ENCODE results near the gene ACOD1.
A peak's percentile ranks its signal among the peaks of the same experiment; 100 is the strongest.
"Not testable (repeated sequence)": the region's sequence is repeated elsewhere in the genome, so short reads cannot be mapped to it uniquely, and the experiment has no call there.

Gene ACOD1

DNA sequence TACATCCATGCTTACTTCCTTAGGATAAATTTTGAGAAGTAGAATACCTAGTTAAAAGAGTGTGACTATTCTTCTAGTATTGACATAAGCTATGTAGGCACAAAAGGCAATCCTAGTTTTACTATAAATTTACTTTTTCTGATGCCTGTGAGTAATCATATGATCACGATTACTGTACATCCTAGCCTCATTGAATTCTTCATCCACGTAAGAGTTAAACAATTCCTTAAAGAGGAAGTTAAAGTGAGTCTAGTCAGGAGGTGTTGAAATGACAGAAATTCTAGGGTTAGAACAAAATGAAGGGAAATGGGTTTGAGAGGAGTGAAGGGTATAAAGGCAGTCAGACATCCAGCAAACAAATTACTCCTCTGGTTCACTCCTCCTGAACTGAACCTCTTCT is at the start of gene ACOD1:
TSS of gene ACOD1 (plus strand) at position 363 of the 400 bp plus-strand sequence. CDS start 48 bp downstream, outside the sequence.
- DNase-seq (ENCODE audit: low read depth) = no peak

DNA sequence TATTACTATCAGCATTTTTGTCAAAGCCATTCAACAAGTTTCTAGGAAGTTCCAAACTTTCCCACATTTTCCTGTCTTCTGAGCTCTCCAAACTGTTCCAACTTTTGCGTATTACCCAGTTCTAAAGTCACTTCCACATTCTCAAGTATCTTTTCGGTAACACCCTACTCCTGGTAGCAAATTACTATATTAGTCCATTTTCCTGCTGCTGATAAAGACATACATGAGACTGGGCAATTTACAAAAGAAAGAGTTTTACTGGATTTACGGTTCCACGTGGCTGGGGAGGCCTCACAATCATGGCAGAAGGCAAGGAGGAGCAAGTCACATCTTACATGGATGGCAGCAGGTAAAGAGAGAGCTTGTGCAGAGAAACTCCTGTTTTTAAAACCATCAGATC is 49.2 kb upstream of the ACOD1 start:
- not testable (repeated sequence) for DNase-seq (ENCODE audit: low read depth)

DNA sequence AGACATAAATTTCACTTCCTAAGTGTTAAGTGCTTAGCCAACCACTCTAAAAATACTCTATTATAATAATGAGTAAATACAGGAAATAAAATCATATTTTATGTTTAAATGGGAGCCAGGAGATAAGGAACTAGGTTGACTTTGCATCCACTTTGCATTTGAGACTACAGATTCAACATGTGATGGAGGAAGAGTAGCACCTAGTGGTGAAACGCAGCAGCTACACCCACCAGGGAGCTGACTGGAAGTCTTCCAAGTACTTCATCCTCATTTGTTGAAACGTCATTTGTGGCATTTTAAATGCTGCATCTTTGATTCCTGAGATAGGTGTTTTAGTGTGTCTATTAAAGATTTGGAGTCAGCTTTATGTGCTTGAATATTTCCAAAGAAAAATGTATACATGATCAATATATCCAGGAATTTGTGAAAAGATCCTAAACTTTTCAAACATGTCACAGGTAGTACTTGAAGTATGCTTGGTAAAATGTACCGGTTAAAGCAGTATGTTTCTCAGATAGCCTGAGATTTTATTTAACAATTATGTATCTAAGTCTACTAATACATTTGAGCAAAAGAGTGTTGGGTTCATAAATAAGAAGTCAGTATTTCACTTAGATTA is 44.7 kb upstream of the ACOD1 start:
- DNase-seq (ENCODE audit: low read depth) = peak; percentile 42

DNA sequence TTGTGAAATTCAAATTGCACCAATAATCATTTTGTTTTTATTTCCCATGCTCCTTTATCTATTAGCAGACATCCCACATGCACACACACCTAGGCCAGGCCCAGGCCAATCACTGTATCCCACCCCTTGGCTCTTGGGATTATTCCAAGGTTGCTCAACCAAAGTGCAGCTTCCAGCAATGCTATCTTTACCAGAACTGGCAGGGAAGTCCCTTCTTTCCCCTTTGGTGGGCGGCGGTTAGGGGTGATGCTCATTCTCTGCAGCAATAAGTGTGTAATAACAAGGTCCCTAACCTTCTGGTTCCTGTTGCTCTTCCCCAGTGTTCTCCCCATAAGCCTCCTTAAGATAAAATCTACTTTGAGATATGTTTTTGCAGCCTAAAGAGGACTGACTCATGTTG is 43.8 kb upstream of the ACOD1 start:
- no peak for DNase-seq (ENCODE audit: low read depth)

DNA sequence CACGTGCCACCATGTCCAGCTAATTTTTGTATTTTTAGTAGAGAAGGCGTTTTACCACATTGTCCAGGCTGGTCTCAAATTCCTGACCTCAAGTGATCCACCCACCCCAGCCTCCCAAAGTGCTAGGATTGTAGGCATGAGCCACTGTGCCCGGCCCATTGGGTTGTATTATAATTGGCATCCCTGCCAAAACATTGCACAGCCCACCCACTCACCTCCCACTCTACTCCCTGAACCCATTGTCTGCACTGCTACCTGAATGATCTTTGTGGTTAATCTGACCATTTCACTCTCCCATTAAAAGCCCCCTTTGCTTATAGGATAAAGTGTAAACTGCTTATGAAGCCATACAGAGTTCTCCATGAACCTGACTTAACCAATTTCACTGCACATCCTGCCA is 35.8 kb upstream of the ACOD1 start:
- no peak for DNase-seq (ENCODE audit: low read depth)

DNA sequence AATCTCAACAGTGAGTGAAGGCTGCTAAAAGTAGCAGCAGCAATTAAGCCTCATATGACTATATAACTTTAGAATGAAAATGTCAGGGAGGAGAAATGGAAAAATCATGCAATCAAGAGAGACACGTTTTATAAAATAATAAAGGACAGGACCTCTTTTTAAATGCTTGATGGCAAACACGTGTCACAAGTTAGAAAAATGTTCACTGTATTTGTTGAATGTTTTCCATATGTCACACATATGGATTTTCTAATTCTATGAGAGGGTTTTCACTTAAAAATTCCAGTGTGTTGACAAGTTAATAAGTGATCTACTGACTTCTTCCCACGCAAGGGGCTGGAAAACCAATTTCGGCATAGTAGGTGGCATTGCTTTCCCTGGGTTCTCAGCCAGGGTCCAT is 34.4 kb upstream of the ACOD1 start:
- DNase-seq (ENCODE audit: low read depth) = no peak

DNA sequence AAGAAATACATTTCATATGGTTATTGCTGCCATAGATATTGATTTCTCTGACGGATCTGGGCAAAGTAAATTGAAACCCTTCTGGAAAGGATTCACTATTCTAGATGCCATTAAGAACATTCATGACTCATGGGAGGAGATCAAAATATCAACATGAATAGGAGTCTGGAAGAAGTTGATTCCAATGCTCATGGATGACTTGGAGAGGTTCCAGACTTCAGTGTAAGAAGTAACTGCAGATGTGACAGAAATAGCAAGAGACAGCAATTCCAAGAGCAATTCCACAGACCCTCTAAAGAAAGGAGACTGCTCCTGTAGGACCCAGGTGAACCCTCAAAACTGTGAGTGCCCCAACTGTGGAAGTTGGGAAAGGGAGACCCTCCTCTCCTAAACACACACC is 31.2 kb upstream of the ACOD1 start:
- DNase-seq (ENCODE audit: low read depth) = no peak

DNA sequence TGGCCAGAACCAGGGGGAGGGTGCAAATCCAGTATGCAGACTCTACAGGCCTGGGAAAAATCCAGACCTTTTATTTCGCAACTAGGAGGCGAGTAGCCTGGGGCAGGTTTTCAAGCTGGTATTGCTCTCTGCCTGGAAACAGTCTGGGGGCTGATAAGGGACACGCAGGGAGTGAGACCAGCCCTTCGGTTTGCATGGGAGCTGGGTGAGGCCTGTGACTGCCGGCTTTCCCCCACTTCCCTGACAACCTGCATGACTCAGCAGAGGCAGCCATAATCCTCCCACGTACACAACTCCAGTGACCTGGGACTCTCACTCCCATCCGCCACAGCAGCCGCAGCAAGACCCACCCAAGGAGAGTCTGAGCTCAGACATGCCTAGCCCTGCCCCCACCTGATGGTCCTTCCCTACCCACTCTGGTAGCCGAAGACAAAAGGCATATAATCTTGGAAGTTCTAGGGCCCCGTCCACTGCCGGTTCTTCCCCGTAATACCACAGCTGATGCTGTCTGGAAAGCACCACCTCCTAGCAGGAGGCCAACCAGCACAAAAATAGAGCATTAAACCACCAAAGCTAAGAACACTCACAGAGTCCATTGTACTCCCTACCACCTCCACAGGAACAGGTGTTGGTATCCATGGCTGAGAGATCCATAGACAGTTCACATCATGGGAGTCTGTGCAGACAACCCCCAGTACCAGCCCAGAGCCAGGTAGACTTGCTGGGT is 30.4 kb upstream of the ACOD1 start:
- not testable (repeated sequence) for DNase-seq (ENCODE audit: low read depth)

DNA sequence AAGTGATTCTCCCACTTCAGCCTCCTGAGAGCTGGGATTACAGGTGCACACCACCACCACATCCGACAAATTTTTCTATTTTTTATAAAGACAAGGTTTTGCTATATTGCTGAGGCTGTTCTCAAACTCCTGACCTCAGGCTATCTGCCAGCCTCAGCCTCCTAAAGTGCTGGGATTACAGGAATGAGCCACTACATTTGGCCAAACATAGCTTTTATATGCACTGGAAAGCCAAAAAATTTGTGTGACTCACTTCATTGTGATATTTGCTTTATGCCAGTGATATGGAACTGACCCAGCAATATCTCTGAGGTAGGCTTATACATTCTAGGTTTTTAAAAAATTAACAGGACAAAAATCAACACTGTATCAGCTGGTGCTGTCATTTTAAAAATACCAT is 26.8 kb upstream of the ACOD1 start:
- no peak for DNase-seq (ENCODE audit: low read depth)

DNA sequence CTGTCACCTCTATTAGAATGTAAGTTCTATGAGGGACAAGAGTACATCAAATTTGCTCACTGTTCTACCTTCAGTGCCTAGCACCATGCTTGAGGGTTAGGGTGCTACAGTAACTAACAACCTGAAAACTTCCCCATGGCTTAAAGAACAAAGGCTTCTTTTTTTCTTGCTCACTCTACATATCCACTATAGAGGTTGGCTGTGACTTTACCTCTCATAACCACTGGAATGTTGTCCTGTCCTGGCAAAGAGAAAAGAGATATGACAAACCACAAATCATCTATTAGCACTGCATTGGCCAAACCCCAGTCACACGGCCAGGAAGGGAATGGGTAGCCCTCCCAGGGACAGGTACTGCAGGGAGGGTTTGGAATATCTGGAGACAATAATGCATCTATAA is 23.2 kb upstream of the ACOD1 start:
- DNase-seq (ENCODE audit: low read depth) = no peak

DNA sequence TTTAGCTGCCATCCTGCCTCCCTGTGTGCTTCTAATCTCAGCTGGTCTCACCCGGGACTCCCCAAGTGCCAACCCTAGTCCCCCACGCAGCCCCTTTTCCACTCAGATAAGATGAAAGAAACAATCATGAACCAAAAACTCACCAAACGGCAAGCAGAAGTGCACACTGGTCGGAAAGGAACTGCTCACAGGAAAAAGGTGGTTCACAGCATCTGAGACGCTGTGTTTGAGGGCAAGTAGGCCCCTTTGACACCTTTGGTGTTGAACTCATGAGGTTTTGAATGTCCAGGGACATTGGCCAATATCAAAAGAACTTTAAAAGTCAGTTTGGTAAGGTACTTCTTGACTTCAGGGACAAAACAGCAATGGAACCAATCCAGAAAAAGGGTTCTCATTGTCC is 20.4 kb upstream of the ACOD1 start:
- no peak for DNase-seq (ENCODE audit: low read depth)

DNA sequence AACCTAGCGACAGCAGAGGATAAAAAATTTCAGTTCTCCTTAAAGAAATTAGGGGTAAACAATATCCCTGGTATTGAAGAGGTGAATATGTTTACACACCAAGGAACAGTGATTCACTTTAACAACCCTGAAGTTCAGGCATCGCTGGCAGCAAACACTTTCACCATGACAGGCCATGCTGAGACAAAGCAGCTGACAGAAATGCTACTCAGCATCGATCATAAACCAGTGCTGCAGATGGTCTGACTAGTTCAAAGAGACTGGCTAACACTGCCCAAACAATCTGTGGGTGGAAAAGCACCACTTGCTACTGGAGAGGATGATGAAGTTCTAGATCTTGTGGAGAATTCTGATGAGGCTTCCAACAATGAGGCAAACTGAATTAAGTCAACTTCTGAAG is 19.9 kb upstream of the ACOD1 start:
- no peak for DNase-seq (ENCODE audit: low read depth)

DNA sequence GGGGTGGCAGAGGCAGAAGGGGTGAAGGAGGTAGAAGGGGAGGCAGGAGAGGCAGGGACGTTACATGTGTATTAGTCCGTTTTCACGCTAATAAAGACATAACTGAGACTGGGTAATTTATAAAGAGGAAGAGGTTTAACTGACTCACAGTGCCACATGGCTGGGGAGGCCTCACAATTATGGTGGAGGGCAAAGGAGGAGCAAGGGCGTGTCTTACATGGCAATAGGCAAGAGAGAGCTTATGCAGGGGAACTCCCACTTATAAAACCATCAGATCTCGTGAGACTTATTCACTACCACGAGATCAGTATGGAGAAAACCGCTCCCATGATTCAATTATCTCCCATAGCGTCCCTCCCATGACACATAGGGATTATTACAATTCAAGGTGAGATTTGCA is 19.0 kb upstream of the ACOD1 start:
- no peak for DNase-seq (ENCODE audit: low read depth)

DNA sequence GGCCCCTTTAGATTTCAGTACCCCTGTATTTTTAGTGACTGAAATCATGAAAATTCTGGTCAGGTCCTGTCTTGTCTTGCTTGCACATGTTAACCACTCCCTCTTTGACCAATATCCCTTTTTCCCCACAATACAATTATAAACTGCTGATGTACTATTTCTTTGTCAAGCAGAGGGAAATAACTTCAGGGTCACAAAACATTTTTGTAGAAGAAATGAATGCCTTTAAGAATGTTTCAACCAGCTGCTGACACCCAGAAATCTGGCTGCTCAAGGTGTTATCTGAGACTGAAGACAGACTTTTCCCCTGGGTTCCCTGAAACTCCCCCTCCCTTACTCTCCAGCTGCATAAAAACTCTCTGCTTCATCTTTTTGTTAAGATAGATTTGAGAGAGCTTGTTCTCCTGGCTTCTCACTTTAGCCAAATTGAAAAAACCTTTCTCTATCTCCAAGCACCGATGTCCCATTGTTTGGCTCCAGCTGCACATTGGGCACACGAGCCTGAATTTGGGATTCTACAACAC is 18.4 kb upstream of the ACOD1 start:
- no peak for DNase-seq (ENCODE audit: low read depth)

DNA sequence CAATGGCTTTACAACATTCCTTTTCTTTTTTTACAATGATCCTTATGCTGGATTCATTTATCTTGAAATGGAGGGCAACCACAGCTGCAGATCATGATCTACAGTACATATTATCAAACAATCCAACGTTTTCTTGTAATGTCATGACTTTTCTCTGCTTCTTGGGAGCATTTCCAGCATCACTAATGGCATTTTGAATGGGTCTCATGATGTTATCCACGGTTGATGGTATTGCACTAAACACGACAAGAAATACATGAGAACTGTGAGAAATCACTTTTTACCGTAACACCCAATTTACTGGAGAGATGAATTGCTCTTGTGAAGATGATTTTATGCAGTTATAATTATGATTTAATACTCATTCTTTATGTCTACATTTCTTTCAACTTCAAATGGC is 16.2 kb upstream of the ACOD1 start:
- no peak for DNase-seq (ENCODE audit: low read depth)

DNA sequence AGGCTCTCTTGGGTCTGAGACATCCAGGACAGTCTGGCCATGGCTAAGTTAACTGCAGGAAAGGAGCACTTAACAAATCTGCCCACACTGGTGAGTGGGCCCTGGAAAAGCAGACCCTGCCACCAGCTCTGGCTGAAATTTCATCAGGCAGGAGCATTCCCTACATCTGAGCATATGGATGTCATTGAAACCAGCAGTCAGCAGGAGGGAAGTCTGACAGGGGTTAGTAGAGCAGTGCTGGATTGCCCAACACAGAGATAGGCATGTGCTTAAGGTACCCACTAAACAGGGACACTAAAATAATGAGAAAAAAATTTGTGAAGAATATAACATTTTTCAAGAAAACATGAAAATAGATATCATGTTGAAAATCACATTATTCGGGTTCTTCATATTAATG is 13.6 kb upstream of the ACOD1 start:
- no peak for DNase-seq (ENCODE audit: low read depth)

DNA sequence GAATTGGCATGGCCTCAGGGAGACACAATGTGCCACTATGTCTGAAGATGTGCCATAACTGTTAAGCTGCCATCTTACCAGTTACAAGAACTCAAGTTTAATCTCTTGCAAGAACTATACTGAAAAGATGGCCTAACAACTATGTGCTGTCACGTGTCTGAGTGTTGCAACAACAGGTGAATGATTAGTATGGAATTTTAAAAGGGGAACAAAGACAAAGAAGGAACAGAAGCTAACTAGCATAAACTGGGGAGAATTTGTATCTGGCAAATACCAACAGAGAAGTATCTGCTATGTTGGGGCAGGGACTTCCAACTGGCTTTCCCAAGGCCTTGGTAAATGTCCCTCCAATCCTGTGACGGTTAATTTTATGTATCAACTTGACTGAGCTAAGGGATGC is 11.5 kb upstream of the ACOD1 start:
- no peak for DNase-seq (ENCODE audit: low read depth)

DNA sequence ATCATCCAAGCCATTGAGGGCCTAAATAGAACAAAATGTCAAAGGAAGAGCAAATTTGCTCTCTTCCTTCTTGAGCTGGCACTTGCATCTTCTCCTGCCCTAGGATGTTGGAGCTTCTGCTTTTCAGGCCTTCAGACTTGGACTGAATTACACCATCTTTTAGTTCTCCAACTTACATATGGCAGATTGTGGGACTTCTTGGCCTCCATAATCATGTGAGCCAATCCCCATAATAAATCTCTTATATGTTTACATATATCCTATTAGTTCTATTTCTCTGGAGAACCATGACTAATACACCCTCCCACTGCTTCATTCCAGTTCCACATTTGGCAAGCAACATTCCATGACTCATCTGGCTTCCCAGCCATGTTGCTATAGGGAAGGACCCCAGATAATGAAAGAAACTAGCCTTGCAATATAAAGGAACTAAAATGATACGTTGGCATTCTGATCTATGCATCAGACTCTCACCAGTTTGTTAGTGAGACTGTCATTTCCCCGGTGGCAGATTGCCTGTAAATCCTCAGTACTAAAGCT is 11.0 kb upstream of the ACOD1 start:
- no peak for DNase-seq (ENCODE audit: low read depth)

DNA sequence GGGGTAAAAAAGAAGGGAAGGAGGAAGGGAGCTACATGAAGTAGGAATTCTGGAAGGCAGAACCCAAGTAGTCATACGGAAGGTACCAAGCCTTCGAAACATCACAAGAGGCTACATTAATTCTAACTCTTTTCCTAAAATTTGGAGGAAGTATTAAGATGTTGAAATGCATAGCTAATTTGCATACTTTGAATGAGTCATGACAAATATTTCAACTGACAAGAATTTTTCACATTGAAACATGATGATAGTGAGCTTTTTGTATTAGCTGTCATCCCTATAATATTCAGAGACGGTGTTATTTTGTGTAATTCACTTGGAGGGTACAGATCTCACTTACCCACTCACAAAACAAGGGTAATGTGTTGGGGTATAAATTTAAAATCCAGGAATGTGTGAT is 9.1 kb upstream of the ACOD1 start:
- DNase-seq (ENCODE audit: low read depth) = no peak

DNA sequence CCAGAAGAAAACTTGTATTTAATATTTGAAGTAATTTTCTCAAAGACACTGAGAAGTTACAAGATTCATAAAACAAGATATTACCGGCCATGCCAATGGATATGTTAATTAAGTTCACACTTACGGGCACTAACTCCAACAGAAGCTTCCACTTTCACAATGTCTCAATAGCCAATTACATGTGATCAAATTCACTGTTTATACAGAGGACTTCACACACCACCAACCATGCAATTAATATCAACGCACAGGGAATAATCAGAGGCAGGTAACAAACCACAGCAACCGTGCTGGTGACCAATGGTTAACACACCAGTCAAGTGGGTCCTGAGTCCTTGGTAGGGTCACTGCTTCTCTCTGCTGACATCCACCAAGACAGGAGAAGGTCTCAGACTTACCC is 5.9 kb upstream of the ACOD1 start:
- DNase-seq (ENCODE audit: low read depth) = no peak

DNA sequence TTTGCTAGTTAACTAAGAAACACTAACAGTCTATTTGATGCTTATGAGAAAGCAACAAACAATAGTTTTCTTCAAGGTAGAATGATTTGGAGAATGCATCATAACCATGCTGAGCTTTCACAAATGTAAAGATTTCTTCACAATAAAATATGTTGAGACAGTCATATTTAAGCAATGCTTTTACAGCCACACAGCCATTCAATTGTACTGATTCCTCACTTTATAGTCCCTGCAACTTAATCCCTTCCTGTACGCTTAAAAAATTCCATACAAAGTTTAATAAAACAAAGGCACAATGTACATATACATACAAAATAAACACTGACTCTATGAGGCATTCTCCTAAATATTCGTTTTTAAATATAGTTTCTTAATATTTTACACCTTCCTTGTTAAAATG is 4.7 kb upstream of the ACOD1 start:
- DNase-seq (ENCODE audit: low read depth) = no peak

DNA sequence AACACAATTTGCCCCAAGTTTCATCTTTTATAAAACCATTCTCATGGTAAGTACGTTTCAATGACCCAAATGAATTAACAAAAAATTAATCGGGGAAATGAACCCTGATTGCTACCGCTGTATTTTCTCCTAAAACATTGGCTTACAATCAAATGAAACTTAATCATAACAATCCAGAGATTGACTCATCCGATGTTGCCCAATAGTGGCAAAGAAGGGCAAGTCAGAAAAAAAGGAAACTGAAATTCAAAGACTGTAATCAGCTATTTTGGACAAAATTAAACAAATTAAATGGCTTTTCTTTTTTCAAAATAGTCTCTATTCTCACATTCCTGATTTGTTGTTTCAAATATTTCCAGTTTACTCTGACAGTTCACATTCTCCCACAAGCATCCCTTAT is 3.9 kb upstream of the ACOD1 start:
- DNase-seq (ENCODE audit: low read depth) = no peak

DNA sequence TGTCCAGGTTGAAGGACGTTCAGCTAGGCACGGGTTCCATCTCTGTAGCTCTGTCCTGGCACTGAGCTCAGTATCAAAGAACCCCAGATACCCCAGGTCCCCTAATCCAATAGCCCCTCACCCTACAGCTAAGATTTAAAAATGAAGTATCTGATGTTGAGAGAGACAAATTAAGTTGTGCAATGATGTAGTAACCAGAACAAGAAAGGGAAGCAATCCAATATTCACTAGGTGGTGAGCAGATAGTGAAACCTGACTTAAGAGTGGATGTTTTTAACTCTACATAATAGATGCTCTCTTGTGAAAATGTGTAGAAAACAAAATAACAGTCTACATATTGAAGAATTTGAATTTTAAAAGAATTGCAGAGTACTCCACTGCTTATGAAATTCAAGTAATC is 1.8 kb downstream of the ACOD1 start:
- DNase-seq (ENCODE audit: low read depth) = no peak

DNA sequence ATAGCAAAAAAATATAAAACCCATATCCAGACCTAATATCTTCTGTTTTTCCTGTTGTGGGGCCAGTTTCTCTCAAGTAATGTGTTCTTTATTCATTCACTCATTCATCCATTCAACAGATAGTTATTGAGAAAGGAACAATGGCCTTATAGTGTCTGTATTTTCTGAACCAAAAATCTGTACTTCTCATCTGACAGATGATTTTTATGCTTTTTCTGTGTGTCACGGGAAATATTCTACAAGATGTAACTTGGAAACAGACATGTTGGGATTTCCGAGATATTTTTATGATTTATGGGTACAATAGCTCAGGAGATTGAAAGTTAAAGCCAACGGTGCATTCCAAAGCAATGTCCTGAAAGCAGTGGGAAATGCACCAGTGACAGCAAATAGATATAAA is 5.7 kb downstream of the ACOD1 start:
- no peak for DNase-seq (ENCODE audit: low read depth)
